OCI-LY7 (cell line): ENCODE measurements around the gene PRIMPOL.

Source experiments
- EZH2phosphoT487 ChIP-seq: fragments of 200-600 bp; sonication (generic); IDR thresholded peaks from 2 replicates; pipeline ENCODE4 v1.6.1; 2018; ENCODE audit warnings: low read depth, borderline replicate concordance, mild to moderate bottlenecking, mixed run types, antibody characterized with exemption, low read length, moderate library complexity, mixed read lengths
- TF ChIP-seq, protein P1 (sequence below): fragments of 200-600 bp; sonication (generic); conservative IDR thresholded peaks from 2 replicates; pipeline ENCODE4 v1.5.1; 2014; ENCODE audit warnings: mild to moderate bottlenecking, antibody characterized with exemption, low read length, moderate library complexity, mixed read lengths

GRCh38 chr4:184675018-184675417 lies 25.5 kb downstream of the PRIMPOL start:
- TF ChIP-seq, protein P1, sequence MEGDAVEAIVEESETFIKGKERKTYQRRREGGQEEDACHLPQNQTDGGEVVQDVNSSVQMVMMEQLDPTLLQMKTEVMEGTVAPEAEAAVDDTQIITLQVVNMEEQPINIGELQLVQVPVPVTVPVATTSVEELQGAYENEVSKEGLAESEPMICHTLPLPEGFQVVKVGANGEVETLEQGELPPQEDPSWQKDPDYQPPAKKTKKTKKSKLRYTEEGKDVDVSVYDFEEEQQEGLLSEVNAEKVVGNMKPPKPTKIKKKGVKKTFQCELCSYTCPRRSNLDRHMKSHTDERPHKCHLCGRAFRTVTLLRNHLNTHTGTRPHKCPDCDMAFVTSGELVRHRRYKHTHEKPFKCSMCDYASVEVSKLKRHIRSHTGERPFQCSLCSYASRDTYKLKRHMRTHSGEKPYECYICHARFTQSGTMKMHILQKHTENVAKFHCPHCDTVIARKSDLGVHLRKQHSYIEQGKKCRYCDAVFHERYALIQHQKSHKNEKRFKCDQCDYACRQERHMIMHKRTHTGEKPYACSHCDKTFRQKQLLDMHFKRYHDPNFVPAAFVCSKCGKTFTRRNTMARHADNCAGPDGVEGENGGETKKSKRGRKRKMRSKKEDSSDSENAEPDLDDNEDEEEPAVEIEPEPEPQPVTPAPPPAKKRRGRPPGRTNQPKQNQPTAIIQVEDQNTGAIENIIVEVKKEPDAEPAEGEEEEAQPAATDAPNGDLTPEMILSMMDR, result no peak
- TF ChIP-seq EZH2phosphoT487, result no peak
